Ovary (tissue), 9 donors: ENCODE data around the gene EIF2S2. TPM values are rescaled to one million over a fixed set of nuclear protein-coding genes. Genes with fewer than 3 reads are reported as not detected.
"Not testable (repeated sequence)": the region's sequence is repeated elsewhere in the genome, so short reads cannot be mapped to it uniquely, and the experiment has no call there.

Experiments
- DNase-seq, 5 donors: peaks; one replicate each; pipeline ENCODE4 v3.0.0-alpha.2; 2019 to 2020
- H3K27ac ChIP-seq, 2 donors: fragments of 200-600 bp; one replicate each; pipeline versions ENCODE4 v1.5.1 to v1.8.0; 2019 to 2022
- H3K27me3 ChIP-seq: fragments of 200-600 bp; one replicate; pipeline ENCODE4 v1.8.0; 2022
- H3K36me3 ChIP-seq: fragments of 200-600 bp; sonication (generic); one replicate; pipeline ENCODE4 v1.5.1; 2019
- H3K4me1 ChIP-seq: one replicate; pipeline ENCODE4 v1.8.1; 2013; ENCODE audit warnings: mild to moderate bottlenecking, moderate library complexity; ENCODE audit not compliant: insufficient read depth
- H3K4me3 ChIP-seq: fragments of 200-600 bp; sonication (generic); one replicate; pipeline ENCODE4 v1.5.1; 2017
- H3K9me3 ChIP-seq, 2 donors: fragments of 200-600 bp in 1 of 2; sonication (generic) in 1 of 2; one replicate each; pipeline versions ENCODE4 v1.5.1 to v1.8.1; 2013 to 2019; ENCODE audit warnings: mild to moderate bottlenecking in 1 of 2, moderate library complexity in 1 of 2
- CTCF ChIP-seq, 3 donors: fragments of 450-650 bp in 2 of 3; fragments of 200-600 bp in 1 of 3; IDR thresholded peaks; one replicate each; pipeline versions ENCODE4 v1.5.1 to v1.8.0; 2016 to 2022; ENCODE audit warnings: antibody characterized with exemption in 3 of 3, mild to moderate bottlenecking in 1 of 3
- EP300 ChIP-seq: sonication (generic); formaldehyde crosslinking; IDR thresholded peaks from one replicate; pipeline ENCODE4 v1.6.1; 2017; ENCODE audit warnings: antibody characterized with exemption
- POLR2A ChIP-seq: fragments of 450-650 bp; IDR thresholded peaks from one replicate; pipeline ENCODE4 v1.6.1; 2017; ENCODE audit warnings: antibody characterized with exemption, mild to moderate bottlenecking, moderate library complexity
- WGBS, 3 donors: extraction: QIAGEN DNeasy Blood & Tissue Kit in 1 of 3; methylation state at CpG; one replicate each; pipeline versions ENCODE4 v1.1.5 to v1.1.7; 2013 to 2017; 5-methylcytosine and 5-hydroxymethylcytosine counted together
- intact Hi-C, 4 donors: fragments of 100-400 bp; cut with DNase I; formaldehyde crosslinking; loops; one replicate each; pipeline versions ENCODE4 v1.11.0 to v1.15.1; 2022 to 2023
- polyA plus RNA-seq, 2 donors: library from polyadenylated mRNA; stranded (reverse); fragments of 200-250 nt in 1 of 2; fragments of 350-450 nt in 1 of 2; fragmentation: Illumina TruSeq in 1 of 2; extraction: RNeasy Lipid Tissue Mini Kit (QIAGEN cat#74804) in 1 of 2; gene quantifications; one replicate each; pipeline ENCODE4 v1.2.3, GENCODE V29; 2013 to 2014
- total RNA-seq, 7 donors: library from RNA; depleted of rRNA in 2 of 7; stranded (reverse); fragments of >200 nt in 2 of 7; fragmentation: NEBNext Ultra II Directional in 3 of 7; extraction: Animal tissue kit (Norgen Biotek cat#: 25700) in 3 of 7; gene quantifications; one replicate each; pipeline versions ENCODE4 v1.1.0 to v1.2.4, GENCODE V29; 2016 to 2023
- donor health status: DM: no; HTN: no; CAD: no; lungs with moderate emphysema.
- donor health status: DM: no; HTN: no; CAD: no.
- donor health status: Bipolar disorder and iron deficiency.
- donor health status: DM: yes; HTN: yes; CAD: no.
- donor health status: DM: no; HTN: no; CAD: no.
- donor health status: DM: yes; HTN: yes; CAD: no.

The EIF2S2 gene
- total and polyA plus RNA-seq, 9 donors, result 29.1 to 85.8 (median 36.1) TPM

DNA sequence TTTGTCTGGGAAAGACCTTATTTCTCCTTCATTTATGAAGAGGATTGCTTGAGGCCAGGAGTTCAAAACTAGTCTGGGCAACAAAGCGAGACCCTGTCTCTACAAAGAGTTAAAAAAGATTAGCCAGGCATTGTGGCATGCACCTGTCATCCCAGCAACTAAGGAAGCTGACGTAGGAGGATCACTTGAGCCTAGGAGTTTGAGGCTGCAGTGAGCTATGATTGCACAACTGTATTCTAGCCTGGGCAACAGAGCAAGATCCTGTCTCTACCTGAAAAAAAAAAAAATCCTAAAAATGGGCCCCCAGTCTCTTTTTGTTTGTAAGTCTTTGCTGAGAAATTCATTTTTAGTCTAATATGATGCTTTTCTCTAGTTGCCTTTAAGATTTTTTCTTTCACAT lies 29.2 kb upstream of the EIF2S2 start:
- no peak for DNase-seq
- TF ChIP-seq EP300 (no peak), CTCF (IDR thresholded peaks at IDR 0.05) (no peak), POLR2A (no peak)
- Histone ChIP-seq H3K9me3 (no peaks in the 10 kb centered on the region), H3K27me3 (no peaks in the 10 kb centered on the region), H3K4me1 (no peaks in the 10 kb centered on the region), H3K4me3 (no peak overlapping the region), H3K27ac (no peak overlapping the region), H3K36me3 (no peaks in the 10 kb centered on the region)
- WGBS, 3 donors, result 57 to 72% (median 72%) methylated on average over 2 of the region's 2 CpGs
- intact Hi-C loops, result no loop called here

DNA sequence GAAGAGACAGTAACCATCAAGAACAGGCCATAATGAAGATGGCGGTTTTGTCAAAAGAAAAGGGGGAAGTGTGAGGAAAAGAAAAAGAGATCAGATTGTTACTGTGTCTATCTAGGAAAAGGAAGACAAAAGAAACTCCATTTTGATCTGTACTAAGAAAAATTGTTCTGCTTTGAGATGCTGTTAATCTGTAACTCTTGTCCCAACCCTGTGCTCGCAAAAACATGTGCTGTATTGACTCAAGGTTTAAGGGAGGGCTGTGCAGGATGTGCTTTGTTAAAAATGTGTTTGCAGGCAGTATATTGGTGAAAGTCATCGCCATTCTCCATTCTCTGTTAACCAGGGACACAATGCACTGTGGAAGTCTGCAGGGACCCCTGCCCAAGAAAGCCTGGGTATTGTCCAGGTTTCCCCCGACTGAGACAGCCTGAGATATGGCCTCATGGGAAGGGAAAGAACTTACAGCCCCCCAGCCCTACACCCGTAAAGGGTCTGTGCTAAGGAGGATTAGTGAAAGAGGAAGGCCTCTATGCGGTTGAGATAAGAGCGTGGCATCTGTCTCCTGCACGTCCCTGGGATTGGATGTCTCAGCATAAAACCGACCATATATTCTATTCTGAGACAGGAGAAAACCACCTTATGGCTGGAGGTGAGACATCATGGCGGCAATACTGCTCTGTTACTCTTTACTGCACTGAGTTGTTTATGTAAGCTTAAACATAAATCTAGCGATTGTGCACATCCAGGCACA lies 23.7 kb upstream of the EIF2S2 start:
- 80 to 83% (median 82%) methylated on average over 11 of the region's 11 CpGs for WGBS, 3 donors
- H3K9me3 ChIP-seq, H3K27ac ChIP-seq, H3K36me3 ChIP-seq, H3K4me3 ChIP-seq, H3K27me3 ChIP-seq, intact Hi-C loops, H3K4me1 ChIP-seq, DNase-seq: not testable (repeated sequence)

DNA sequence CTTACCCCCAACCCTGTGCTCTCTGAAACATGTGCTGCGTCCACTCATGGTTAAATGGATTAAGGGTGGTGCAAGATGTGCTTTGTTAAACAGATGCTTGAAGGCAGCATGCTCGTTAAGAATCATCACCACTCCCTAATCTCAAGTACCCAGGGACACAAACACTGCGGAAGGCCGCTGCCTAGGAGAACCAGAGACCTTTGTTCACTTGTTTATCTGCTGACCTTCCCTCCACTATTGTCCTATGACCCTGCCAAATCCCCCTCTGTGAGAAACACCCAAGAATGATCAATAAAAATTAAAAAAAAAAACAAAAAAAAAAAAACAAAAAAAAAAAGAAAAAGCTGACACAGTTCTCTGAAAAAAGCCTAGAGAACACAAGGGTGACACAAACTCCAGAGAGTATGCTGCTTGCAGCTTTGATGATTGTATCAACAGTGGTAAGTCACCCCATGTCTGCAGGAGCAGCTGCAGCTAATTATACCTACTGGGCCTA lies 21.4 kb upstream of the EIF2S2 start:
- H3K4me3 ChIP-seq, H3K36me3 ChIP-seq, H3K27ac ChIP-seq, H3K27me3 ChIP-seq, DNase-seq, H3K4me1 ChIP-seq, intact Hi-C loops, H3K9me3 ChIP-seq: not testable (repeated sequence)
- WGBS, 3 donors, result 56 to 61% (median 56%) methylated on average over 2 to 4 of the region's 4 CpGs

DNA sequence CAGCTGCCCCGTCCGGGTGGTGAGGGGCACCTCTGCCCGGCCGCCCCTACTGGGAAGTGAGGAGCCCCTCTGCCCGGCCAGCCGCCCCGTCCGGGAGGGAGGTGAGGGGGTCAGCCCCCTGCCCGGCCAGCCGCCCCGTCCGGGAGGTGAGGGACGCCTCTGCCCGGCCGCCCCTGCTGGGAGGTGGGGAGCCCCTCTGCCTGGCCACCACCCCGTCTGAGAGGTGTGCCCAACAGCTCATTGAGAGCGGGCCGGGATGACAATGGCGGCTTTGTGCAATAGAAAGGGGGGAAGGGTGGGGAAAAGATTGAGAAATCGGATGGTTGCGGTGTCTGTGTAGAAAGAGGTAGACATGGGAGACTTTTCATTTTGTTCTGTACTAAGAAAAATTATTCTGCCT lies 20.9 kb upstream of the EIF2S2 start:
- 89 to 94% (median 94%) methylated on average over 13 to 21 of the region's 21 CpGs for WGBS, 3 donors
- H3K4me3 ChIP-seq, H3K36me3 ChIP-seq, intact Hi-C loops, DNase-seq, H3K4me1 ChIP-seq, H3K27ac ChIP-seq, H3K27me3 ChIP-seq, H3K9me3 ChIP-seq: not testable (repeated sequence)

DNA sequence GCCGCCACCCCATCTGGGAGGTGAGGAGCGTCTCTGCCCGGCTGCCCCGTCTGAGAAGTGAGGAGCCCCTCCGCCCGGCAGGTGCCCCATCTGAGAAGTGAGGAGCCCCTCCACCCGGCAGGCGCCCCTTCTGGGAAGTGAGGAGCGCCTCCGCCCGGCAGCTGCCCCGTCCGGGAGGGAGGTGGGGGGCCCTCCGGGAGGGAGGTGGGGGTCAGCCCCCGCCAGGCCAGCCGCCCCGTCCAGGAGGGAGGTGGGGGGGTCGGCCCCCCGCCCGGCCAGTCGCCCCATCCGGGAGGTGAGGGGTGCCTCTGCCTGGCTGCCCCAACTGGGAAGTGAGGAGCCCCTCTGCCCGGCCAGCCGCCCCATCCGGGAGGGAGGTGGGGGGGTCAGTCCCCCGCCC lies 20.4 kb upstream of the EIF2S2 start:
- H3K27ac ChIP-seq, DNase-seq, H3K9me3 ChIP-seq, H3K36me3 ChIP-seq, H3K4me1 ChIP-seq, intact Hi-C loops, H3K4me3 ChIP-seq, H3K27me3 ChIP-seq: not testable (repeated sequence)
- 90 to 100% (median 91%) methylated on average over 3 to 26 of the region's 26 CpGs for WGBS, 3 donors

- TF ChIP-seq POLR2A, result no peak
- no peak for TF ChIP-seq CTCF (IDR thresholded peaks at IDR 0.05)
- TF ChIP-seq EP300, result no peak
- no peak overlapping the region for H3K4me3 ChIP-seq
- intact Hi-C loops, result no loop called here
Measured at GRCh38 chr20:34131491-34131890, 19.4 kb upstream of the EIF2S2 start.

More at GRCh38 chr20:34131491-34131890, 19.4 kb upstream of the EIF2S2 start:
- Histone ChIP-seq H3K27me3 (no peaks in the 10 kb centered on the region), H3K27ac (no peak overlapping the region), H3K4me1 (no peaks in the 10 kb centered on the region), H3K36me3 (no peaks in the 10 kb centered on the region), H3K9me3 (no peaks in the 10 kb centered on the region)
- WGBS, 3 donors, result 58 to 65% (median 59%) methylated on average over 4 of the region's 4 CpGs
- DNase-seq, result no peak
